Measurements from ENCODE around the gene RARA.
A peak's percentile ranks its signal among the peaks of the same experiment; 100 is the strongest.

- TF ChIP-seq EZH2 (IDR thresholded peaks at IDR 0.05), result no peak
- TF ChIP-seq POLR2AphosphoS5 (IDR thresholded peaks at IDR 0.05; ENCODE audit: borderline replicate concordance, low read depth, low read length), result peak; percentile 93
- TF ChIP-seq FOXP2 (optimal IDR thresholded peaks at IDR 0.05; ENCODE audit: control extremely low read depth, extremely low read length, insufficient read depth), result no peak
These were observed 21.2 kb upstream of the RARA start, which contains the start of gene CDC6 for GRCh38 chr17:40287494-40288369.
